Activated B cell treated with CpG ODN at 0.5 μM for 24 hours (primary cell): ENCODE data around the gene ZACN. TPM values are rescaled to one million over a fixed set of nuclear protein-coding genes. Genes with fewer than 3 reads are reported as not detected.

ENCODE experiments used
- ATAC-seq: fragments of 200-7000 bp; cut with Tn5 transposase; one replicate; pipeline ENCODE4 v1.10.0; 2021; ENCODE audit warnings: low read depth, mild to moderate bottlenecking, moderate library complexity
- CTCF ChIA-PET: fragments of 350-600 bp; sonication (Branson Sonifier 250); formaldehyde crosslinking; loops from one replicate; lab custom pipeline; 2021; ENCODE audit warnings: antibody characterized with exemption; lab: Charles Lee
- POLR2A ChIA-PET: fragments of 350-600 bp; sonication (Branson Sonifier 250); formaldehyde crosslinking; loops from one replicate; lab custom pipeline; 2021; ENCODE audit warnings: antibody characterized with exemption; lab: Charles Lee
- DNase-seq: peaks from one replicate; pipeline ENCODE4 v3.0.0; 2022
- H3K27ac Mint-ChIP-seq: one replicate; pipeline ENCODE4 v1.8.0; 2020; ENCODE audit warnings: mixed read lengths
- H3K27me3 Mint-ChIP-seq: one replicate; pipeline ENCODE4 v1.8.0; 2021; ENCODE audit warnings: mixed read lengths
- H3K36me3 Mint-ChIP-seq: one replicate; pipeline ENCODE4 v1.8.0; 2021; ENCODE audit warnings: low read depth, mixed read lengths
- H3K4me1 Mint-ChIP-seq: one replicate; pipeline ENCODE4 v1.8.0; 2021; ENCODE audit warnings: mixed read lengths
- H3K4me3 Mint-ChIP-seq: one replicate; pipeline ENCODE4 v1.8.0; 2020; ENCODE audit warnings: mild to moderate bottlenecking, mixed read lengths
- H3K9me3 Mint-ChIP-seq: one replicate; pipeline ENCODE4 v1.8.0; 2020; ENCODE audit warnings: mixed read lengths
- intact Hi-C: fragments of 100-400 bp; cut with micrococcal nuclease; formaldehyde crosslinking; loops from one replicate; pipeline ENCODE4 v1.15.1; 2024
- total RNA-seq: library from RNA; stranded (reverse); gene quantifications from 2 replicates; pipeline ENCODE4 v1.2.3, GENCODE V29; 2022
- TF ChIP-seq, protein P1 (sequence below): fragments of 200-600 bp; IDR thresholded peaks from one replicate; pipeline ENCODE4 v1.8.0; 2022; ENCODE audit warnings: antibody characterized with exemption, mild to moderate bottlenecking

Gene ZACN
- total RNA-seq, 1 donor from 2014 or later: 0.67 TPM

GRCh38 chr17:76081295-76082210 lies 2.6 kb downstream of the ZACN start:
- intact Hi-C loops: no loop called here
- no peak for ATAC-seq

DNA sequence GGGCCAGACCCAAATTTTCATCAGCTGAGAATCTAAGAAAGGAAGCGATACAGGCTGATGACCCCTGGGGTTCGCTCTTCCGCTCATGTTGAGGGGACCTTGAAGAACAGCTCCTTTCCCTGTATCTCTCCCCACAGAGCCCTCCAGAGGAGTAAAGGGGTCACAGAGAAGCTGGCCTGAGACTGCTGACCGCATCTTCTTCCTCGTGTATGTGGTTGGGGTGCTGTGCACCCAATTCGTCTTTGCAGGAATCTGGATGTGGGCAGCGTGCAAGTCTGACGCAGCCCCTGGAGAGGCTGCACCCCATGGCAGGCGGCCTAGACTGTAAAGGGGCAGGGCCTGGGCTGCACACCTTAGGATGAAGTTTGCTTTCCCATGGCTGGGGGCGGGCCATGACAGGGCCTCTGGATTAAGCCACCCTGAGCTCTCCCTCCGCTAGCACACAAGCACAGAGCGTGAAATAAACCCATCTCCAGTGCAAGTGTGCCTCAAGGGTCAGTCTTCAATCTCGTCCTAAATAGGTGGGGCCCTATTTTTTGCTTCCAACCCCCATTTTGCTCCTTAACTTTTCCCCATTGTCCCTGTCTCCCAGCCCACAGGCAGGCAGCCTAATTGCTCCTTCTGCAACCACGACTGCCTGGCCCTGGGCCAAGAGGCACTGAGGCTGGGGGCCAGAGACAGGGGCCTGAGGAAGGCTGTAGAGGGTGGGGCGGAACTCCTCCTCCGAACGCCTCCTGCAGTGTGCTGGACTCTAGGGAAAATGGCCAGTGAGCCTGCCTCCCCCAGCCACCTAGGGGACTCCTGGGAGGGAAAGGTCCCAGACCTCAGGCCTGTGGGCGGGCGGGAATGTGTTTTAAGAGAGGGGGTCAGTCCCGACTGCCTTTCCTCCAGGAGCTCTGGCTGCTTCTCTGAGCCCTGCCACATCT lies 3.6 kb downstream of the ZACN start:
- Mint-ChIP-seq H3K36me3 (peaks cover 50% of the 10 kb centered on the region), H3K4me3 (no peak overlapping the region), H3K27me3 (peaks cover 7% of the 10 kb centered on the region), H3K27ac (no peak overlapping the region), H3K9me3 (no peaks in the 10 kb centered on the region), H3K4me1 (peaks cover 13% of the 10 kb centered on the region)
- TF ChIP-seq, protein P1, sequence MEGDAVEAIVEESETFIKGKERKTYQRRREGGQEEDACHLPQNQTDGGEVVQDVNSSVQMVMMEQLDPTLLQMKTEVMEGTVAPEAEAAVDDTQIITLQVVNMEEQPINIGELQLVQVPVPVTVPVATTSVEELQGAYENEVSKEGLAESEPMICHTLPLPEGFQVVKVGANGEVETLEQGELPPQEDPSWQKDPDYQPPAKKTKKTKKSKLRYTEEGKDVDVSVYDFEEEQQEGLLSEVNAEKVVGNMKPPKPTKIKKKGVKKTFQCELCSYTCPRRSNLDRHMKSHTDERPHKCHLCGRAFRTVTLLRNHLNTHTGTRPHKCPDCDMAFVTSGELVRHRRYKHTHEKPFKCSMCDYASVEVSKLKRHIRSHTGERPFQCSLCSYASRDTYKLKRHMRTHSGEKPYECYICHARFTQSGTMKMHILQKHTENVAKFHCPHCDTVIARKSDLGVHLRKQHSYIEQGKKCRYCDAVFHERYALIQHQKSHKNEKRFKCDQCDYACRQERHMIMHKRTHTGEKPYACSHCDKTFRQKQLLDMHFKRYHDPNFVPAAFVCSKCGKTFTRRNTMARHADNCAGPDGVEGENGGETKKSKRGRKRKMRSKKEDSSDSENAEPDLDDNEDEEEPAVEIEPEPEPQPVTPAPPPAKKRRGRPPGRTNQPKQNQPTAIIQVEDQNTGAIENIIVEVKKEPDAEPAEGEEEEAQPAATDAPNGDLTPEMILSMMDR: no peak
- ATAC-seq (no peak), DNase-seq (no peak)
- POLR2A ChIA-PET: interaction anchor here (0.6 kb wide), 2 partner anchors 36 to 144 kb away, joined by 3 to 9 read pairs; no protein-coding TSS in a partner anchor
- intact Hi-C loops: no loop called here
- CTCF ChIA-PET: interaction anchor here (1.0 kb wide), 1 partner anchor 197 kb away, joined by 3 read pairs; no protein-coding TSS in a partner anchor

More at GRCh38 chr17:76081295-76082210, 2.6 kb downstream of the ZACN start:
- Mint-ChIP-seq H3K4me1 (peaks cover 23% of the 10 kb centered on the region), H3K27me3 (peaks cover 17% of the 10 kb centered on the region), H3K36me3 (peaks cover 41% of the 10 kb centered on the region), H3K27ac (no peak overlapping the region), H3K9me3 (no peaks in the 10 kb centered on the region), H3K4me3 (no peak overlapping the region)
- CTCF ChIA-PET: interaction anchor here (1.0 kb wide), 1 partner anchor 198 kb away, joined by 3 read pairs; no protein-coding TSS in a partner anchor
- TF ChIP-seq, protein P1: no peak
- POLR2A ChIA-PET: interaction anchor here (0.6 kb wide), 1 partner anchor 83 kb away, joined by 5 read pairs; no protein-coding TSS in a partner anchor
- DNase-seq: no peak

GRCh38 chr17:76083536-76084182 lies 4.7 kb downstream of the ZACN start:
- CTCF ChIA-PET: no interaction called here
- intact Hi-C loops: no loop called here
- ATAC-seq (no peak), DNase-seq (no peak)
- no peak overlapping the region for H3K4me3 Mint-ChIP-seq
- H3K27ac Mint-ChIP-seq: no peak overlapping the region
- POLR2A ChIA-PET: interaction anchor here (0.6 kb wide), 2 partner anchors 37 to 145 kb away, joined by 3 to 9 read pairs; no protein-coding TSS in a partner anchor
- no peaks in the 10 kb centered on the region for H3K9me3 Mint-ChIP-seq
- TF ChIP-seq, protein P1: no peak
- peaks cover 2% of the 10 kb centered on the region for H3K27me3 Mint-ChIP-seq
- H3K4me1 Mint-ChIP-seq: peaks cover 10% of the 10 kb centered on the region
- H3K36me3 Mint-ChIP-seq: peaks cover 61% of the 10 kb centered on the region

DNA sequence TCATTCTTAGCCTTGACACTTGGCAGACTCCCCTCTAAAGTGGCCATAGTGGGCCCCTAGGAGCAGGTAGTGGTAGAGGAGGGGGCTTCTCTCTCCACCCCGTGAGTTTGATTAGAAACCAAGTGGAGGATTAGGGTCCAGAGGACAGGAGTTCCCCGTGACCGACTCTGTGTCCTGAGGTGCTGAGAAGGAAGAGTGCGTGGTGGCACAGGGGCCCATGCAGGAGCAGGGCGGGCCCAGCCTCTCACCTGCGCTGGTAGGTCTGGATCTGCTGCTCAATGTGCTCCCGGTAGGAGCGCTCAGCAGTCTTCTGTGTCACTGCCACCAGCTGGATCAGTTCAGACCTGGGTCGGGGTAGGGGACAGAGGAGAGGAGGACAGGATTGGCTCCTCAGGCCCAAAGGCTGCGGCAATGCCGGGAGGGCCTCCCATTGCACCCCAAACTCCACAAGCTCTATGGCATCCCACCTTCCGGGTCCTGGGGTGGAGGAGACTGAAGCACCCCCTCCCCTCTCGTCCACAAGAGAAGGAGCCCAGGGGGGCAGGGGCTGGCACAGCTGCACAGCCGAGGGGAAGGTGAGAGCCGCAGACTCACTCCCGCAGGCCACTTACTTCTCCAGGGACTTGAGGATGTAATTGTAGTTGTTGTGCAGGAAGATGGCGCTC lies 6.2 kb downstream of the ZACN start:
- H3K36me3 Mint-ChIP-seq: peaks cover 75% of the 10 kb centered on the region
- H3K27me3 Mint-ChIP-seq: no peaks in the 10 kb centered on the region
- H3K27ac Mint-ChIP-seq: no peak overlapping the region
- H3K4me1 Mint-ChIP-seq: peaks cover 2% of the 10 kb centered on the region
- POLR2A ChIA-PET: no interaction called here
- H3K9me3 Mint-ChIP-seq: no peaks in the 10 kb centered on the region
- intact Hi-C loops: no loop called here
- CTCF ChIA-PET: no interaction called here
- DNase-seq (no peak), ATAC-seq (no peak)
- no peak overlapping the region for H3K4me3 Mint-ChIP-seq
- TF ChIP-seq, protein P1: no peak
